Transverse colon (tissue), 4 donors: Measurements from ENCODE around the gene TACC2.

ENCODE experiments used
- CTCF ChIP-seq, 5 experiments: fragments of 200-600 bp in 3 of 5; fragments of 450-650 bp in 2 of 5; sonication (generic) in 3 of 5; IDR thresholded peaks; 1 replicate in 2 of 5; 2 replicates in 3 of 5; pipeline ENCODE4 v1.5.1; 2016 to 2017; ENCODE audit warnings: antibody characterized with exemption in 5 of 5, inconsistent platforms in 3 of 5, mild to moderate bottlenecking in 2 of 5, moderate library complexity in 1 of 5
- EP300 ChIP-seq: sonication (generic); formaldehyde crosslinking; IDR thresholded peaks from one replicate; pipeline ENCODE4 v1.6.1; 2017; ENCODE audit warnings: antibody characterized with exemption, low read depth
- POLR2A ChIP-seq: fragments of 450-650 bp; IDR thresholded peaks from one replicate; pipeline ENCODE4 v1.6.1; 2016; ENCODE audit warnings: antibody characterized with exemption, mild to moderate bottlenecking, moderate library complexity
- POLR2AphosphoS5 ChIP-seq, 3 donors: sonication (generic); formaldehyde crosslinking; IDR thresholded peaks; one replicate each; pipeline ENCODE4 v1.6.1; 2016; ENCODE audit warnings: antibody characterized with exemption in 3 of 3

GRCh38 chr10:122221958-122222357 is 233.0 kb downstream of the TACC2 start:
- TF ChIP-seq POLR2A: no peak
- TF ChIP-seq CTCF (IDR thresholded peaks at IDR 0.05): no peak
- no peak for TF ChIP-seq POLR2AphosphoS5 (IDR thresholded peaks at IDR 0.05)
- no peak for TF ChIP-seq EP300
